H1 (cell line): Measurements from ENCODE around the gene RPS6KC1. TPM values are rescaled to one million over a fixed set of nuclear protein-coding genes. Genes with fewer than 3 reads are reported as not detected.

ENCODE experiments used
- CTCF ChIA-PET: fragments of 300-600 bp; sonication (Branson Sonifier 250); formaldehyde crosslinking; loops from one replicate; lab custom pipeline; 2021; ENCODE audit not compliant: partially characterized antibody; lab: Charles Lee
- POLR2A ChIA-PET: fragments of 300-600 bp; sonication (Branson Sonifier 250); formaldehyde crosslinking; loops from one replicate; lab custom pipeline; 2021; ENCODE audit warnings: inconsistent platforms; ENCODE audit not compliant: partially characterized antibody; lab: Charles Lee
- DNase-seq, 2 experiments: peaks; one replicate each; pipeline versions ENCODE4 v3.0.0 to v3.0.0-alpha.2; 2010 to 2022; ENCODE audit warnings: low spot score in 2 of 2, low read depth in 1 of 2, mixed read lengths in 1 of 2
- FAIRE-seq: peaks from 2 replicates; lab custom pipeline; 2011; peaks lifted over from hg19 to GRCh38; lab: Jason Lieb, UNC
- H2AFZ ChIP-seq: 2 replicates; pipeline ENCODE4 v1.8.1; 2012; ENCODE audit warnings: low read length, inconsistent platforms
- H2AK5ac ChIP-seq: 2 replicates; pipeline ENCODE4 v1.6.1; 2013; ENCODE audit warnings: low read depth, low read length
- H2BK120ac ChIP-seq: replicated peaks from 2 replicates; pipeline ENCODE3; 2013; ENCODE audit warnings: low read depth, low read length, inconsistent platforms
- H2BK12ac ChIP-seq: 2 replicates; pipeline ENCODE4 v1.6.1; 2013; ENCODE audit warnings: low read depth, low read length
- H2BK15ac ChIP-seq: 2 replicates; pipeline ENCODE4 v1.6.1; 2013; ENCODE audit warnings: low read length
- H2BK20ac ChIP-seq: 2 replicates; pipeline ENCODE4 v1.6.1; 2013; ENCODE audit warnings: low read length
- H2BK5ac ChIP-seq: 2 replicates; pipeline ENCODE4 v1.6.1; 2013; ENCODE audit warnings: low read depth, low read length
- H3K14ac ChIP-seq: 2 replicates; pipeline ENCODE4 v1.6.1; 2013; ENCODE audit warnings: inconsistent platforms; ENCODE audit not compliant: insufficient read length
- H3K18ac ChIP-seq: 2 replicates; pipeline ENCODE4 v1.6.1; 2013; ENCODE audit warnings: low read length; ENCODE audit errors: extremely low read depth
- H3K23ac ChIP-seq: 2 replicates; pipeline ENCODE4 v1.6.1; 2013; ENCODE audit warnings: inconsistent platforms; ENCODE audit not compliant: insufficient read length
- H3K23me2 ChIP-seq: 2 replicates; pipeline ENCODE4 v1.6.1; 2013; ENCODE audit warnings: low read depth, low read length
- H3K27ac ChIP-seq: 2 replicates; pipeline ENCODE4 v1.6.1; 2011; ENCODE audit warnings: low read depth, low read length, inconsistent platforms
- H3K27me3 ChIP-seq, 4 experiments: replicated peaks in 1 of 4; 1 replicate in 1 of 4; 2 replicates in 3 of 4; pipeline versions ENCODE4 v1.6.1 to v1.8.1; 2011 to 2013; ENCODE audit warnings: low read length in 3 of 4, mild to moderate bottlenecking in 3 of 4, inconsistent platforms in 2 of 4, mixed read lengths in 2 of 4, moderate library complexity in 1 of 4; ENCODE audit not compliant: control insufficient read depth in 3 of 4, insufficient read depth in 3 of 4; ENCODE audit errors: extremely low read depth in 1 of 4
- H3K36me3 ChIP-seq, 4 experiments: 2 replicates each; pipeline versions ENCODE4 v1.6.1 to v1.8.1; 2011 to 2013; ENCODE audit warnings: mild to moderate bottlenecking in 4 of 4, low read length in 3 of 4, moderate library complexity in 2 of 4, control low read depth in 1 of 4, inconsistent platforms in 1 of 4; ENCODE audit not compliant: insufficient read depth in 4 of 4, control insufficient read depth in 2 of 4
- H3K4ac ChIP-seq: replicated peaks from 2 replicates; pipeline ENCODE3; 2013; ENCODE audit warnings: low read length, low read depth, mixed read lengths, inconsistent platforms; ENCODE audit not compliant: insufficient read length
- H3K4me1 ChIP-seq, 4 experiments: replicated peaks in 1 of 4; 1 replicate in 1 of 4; 2 replicates in 3 of 4; pipeline versions ENCODE4 v1.6.1 to v1.8.1; 2011 to 2013; ENCODE audit warnings: low read length in 3 of 4, inconsistent platforms in 2 of 4, mixed read lengths in 1 of 4; ENCODE audit not compliant: insufficient read depth in 4 of 4, control insufficient read depth in 3 of 4
- H3K4me2 ChIP-seq, 2 experiments: 2 replicates each; pipeline versions ENCODE4 v1.6.1 to v1.8.1; 2011 to 2013; ENCODE audit warnings: low read depth in 2 of 2, low read length in 2 of 2, control low read depth in 1 of 2, inconsistent platforms in 1 of 2, mild to moderate bottlenecking in 1 of 2; ENCODE audit not compliant: insufficient read depth in 1 of 2
- H3K4me3 ChIP-seq, 4 experiments: fragments of 200-600, 300-600 bp in 1 of 4; sonication (generic), shearing (Covaris generic), sonication (Bioruptor Twin) in 1 of 4; 2 replicates each; pipeline versions ENCODE4 v1.5.1 to v1.8.1; 2011 to 2016; ENCODE audit warnings: low read length in 4 of 4, low read depth in 3 of 4, control low read depth in 2 of 4, inconsistent platforms in 2 of 4, mild to moderate bottlenecking in 2 of 4, mixed read lengths in 1 of 4, moderate library complexity in 1 of 4; ENCODE audit not compliant: insufficient read depth in 2 of 4; ENCODE audit errors: extremely low read depth in 1 of 4
- H3K56ac ChIP-seq: replicated peaks from 2 replicates; pipeline ENCODE3; 2013; ENCODE audit warnings: low read depth, mild to moderate bottlenecking, mixed read lengths, low read length, inconsistent platforms; ENCODE audit not compliant: insufficient read length
- H3K79me1 ChIP-seq: 2 replicates; pipeline ENCODE4 v1.6.1; 2013; ENCODE audit warnings: low read depth, low read length, control low read depth
- H3K79me2 ChIP-seq, 2 experiments: 2 replicates each; pipeline versions ENCODE4 v1.6.1 to v1.8.1; 2012 to 2013; ENCODE audit warnings: low read length in 2 of 2, mild to moderate bottlenecking in 2 of 2, inconsistent platforms in 1 of 2; ENCODE audit not compliant: insufficient read depth in 2 of 2, control insufficient read depth in 1 of 2
- H3K9ac ChIP-seq, 4 experiments: replicated peaks in 1 of 4; 1 replicate in 1 of 4; 2 replicates in 3 of 4; pipeline versions ENCODE4 v1.6.1 to v1.8.1; 2011 to 2013; ENCODE audit warnings: low read depth in 3 of 4, low read length in 3 of 4, control low read depth in 2 of 4, mild to moderate bottlenecking in 2 of 4, moderate library complexity in 2 of 4, inconsistent platforms in 1 of 4; ENCODE audit errors: extremely low read depth in 1 of 4
- H3K9me3 ChIP-seq, 2 experiments: 2 replicates each; pipeline versions ENCODE4 v1.6.1 to v1.8.1; 2012 to 2013; ENCODE audit warnings: mild to moderate bottlenecking in 2 of 2, moderate library complexity in 2 of 2, control low read depth in 1 of 2, inconsistent platforms in 1 of 2, low read depth in 1 of 2, low read length in 1 of 2, mixed read lengths in 1 of 2; ENCODE audit not compliant: insufficient read depth in 2 of 2
- H4K20me1 ChIP-seq, 2 experiments: replicated peaks in 1 of 2; 2 replicates each; pipeline versions ENCODE3 to v1.8.1; 2011 to 2013; ENCODE audit warnings: inconsistent platforms in 2 of 2, low read length in 2 of 2, mild to moderate bottlenecking in 1 of 2; ENCODE audit not compliant: insufficient read depth in 2 of 2, control insufficient read depth in 1 of 2
- H4K5ac ChIP-seq: 2 replicates; pipeline ENCODE4 v1.6.1; 2013; ENCODE audit warnings: low read length, low read depth, mixed read lengths, inconsistent platforms; ENCODE audit not compliant: insufficient read length
- H4K8ac ChIP-seq: 2 replicates; pipeline ENCODE4 v1.8.0; 2013; ENCODE audit warnings: mild to moderate bottlenecking, moderate library complexity, low read length, inconsistent platforms; ENCODE audit not compliant: insufficient read depth; ENCODE audit errors: extremely low read depth
- H4K91ac ChIP-seq: replicated peaks from 2 replicates; pipeline ENCODE3; 2013; ENCODE audit warnings: low read length, mixed read lengths, inconsistent platforms; ENCODE audit not compliant: insufficient read length
- ATF2 ChIP-seq: IDR thresholded peaks from 2 replicates; pipeline ENCODE4 v1.6.1; 2012; ENCODE audit warnings: low read length, inconsistent platforms
- FOSL1 ChIP-seq: IDR thresholded peaks from 2 replicates; pipeline ENCODE4 v1.6.1; 2011; ENCODE audit warnings: mild to moderate bottlenecking, low read depth, low read length, moderate library complexity; ENCODE audit not compliant: insufficient read depth
- SIRT6 ChIP-seq: IDR thresholded peaks from one replicate; pipeline ENCODE4 v1.7.1; 2012; ENCODE audit warnings: low read length, inconsistent platforms
- SP1 ChIP-seq: IDR thresholded peaks from 2 replicates; pipeline ENCODE4 v1.6.1; 2011; ENCODE audit warnings: low read depth, low read length
- SRF ChIP-seq: IDR thresholded peaks from 2 replicates; pipeline ENCODE4 v1.6.1; 2011; ENCODE audit warnings: mild to moderate bottlenecking, low read depth, low read length, moderate library complexity
- TAF7 ChIP-seq: optimal IDR thresholded peaks from 2 replicates; pipeline ENCODE3; 2011; ENCODE audit warnings: low read depth, mild to moderate bottlenecking, inconsistent platforms, low read length, moderate library complexity, borderline replicate concordance
- TCF12 ChIP-seq: IDR thresholded peaks from 2 replicates; pipeline ENCODE4 v1.6.1; 2011; ENCODE audit warnings: low read depth, mild to moderate bottlenecking, low read length
- WGBS, 2 experiments: shearing (Covaris generic) in 1 of 2; methylation state at CpG; one replicate each; pipeline versions ENCODE4 v1.1.6 to v1.1.7; 2013 to 2015; ENCODE audit warnings: low lambda C conversion rate in 2 of 2, mixed read lengths in 2 of 2, inconsistent platforms in 1 of 2, low coverage in 1 of 2, missing lambda C conversion rate in 1 of 2; ENCODE audit not compliant: insufficient replicate concordance in 2 of 2, insufficient coverage in 1 of 2, insufficient read length in 1 of 2; ENCODE audit errors: extremely low coverage in 1 of 2, missing lambda C conversion rate in 1 of 2; 5-methylcytosine and 5-hydroxymethylcytosine counted together
- polyA plus RNA-seq, 7 experiments: library from polyadenylated mRNA; depleted of rRNA in 3 of 7; stranded (reverse) in 5 of 7; unstranded in 2 of 7; fragments of >200 nt in 5 of 7; fragments of 200-250 nt in 2 of 7; gene quantifications; 1 replicate in 5 of 7; 2 replicates in 1 of 7; 4 replicates in 1 of 7; pipeline versions ENCODE4 v1.2.1 to v1.2.3, GENCODE V29; 2011 to 2013; ENCODE audit warnings: missing spikeins in 2 of 7, mixed read lengths in 2 of 7
- total RNA-seq: library from RNA; stranded (reverse); fragmentation: NEBNext Ultra II Directional; extraction: Animal tissue kit (Norgen Biotek cat#: 25700); gene quantifications from 2 replicates; pipeline ENCODE4 v1.2.1, GENCODE V29; 2021
- TF ChIP-seq, protein P1 (sequence below): IDR thresholded peaks from 2 replicates; pipeline ENCODE4 v1.6.1; 2011; ENCODE audit warnings: low read length, improper control_type of control experiment

The RPS6KC1 gene
- total and polyA plus RNA-seq, 2 of the 8 experiments (the other 6 are each of a cell fraction or from before 2014, with no cell fraction given) = 4.9 to 17.6 TPM

GRCh38 chr1:213034713-213035112 lies 16.3 kb upstream of the RPS6KC1 start:
- H3K36me3 ChIP-seq = no peaks in the 10 kb centered on the region
- no peaks in the 10 kb centered on the region for H3K27me3 ChIP-seq
- H3K14ac ChIP-seq = no peak overlapping the region
- H2BK120ac ChIP-seq = no peak overlapping the region
- no peak overlapping the region for H3K56ac ChIP-seq
- H2AK5ac ChIP-seq = no peak overlapping the region
- no peaks in the 10 kb centered on the region for H3K79me2 ChIP-seq
- H4K8ac ChIP-seq = no peak overlapping the region
- no peak overlapping the region for H2BK15ac ChIP-seq
- ChIA-PET CTCF (interaction anchor here (0.8 kb wide), 1 partner anchor 10 kb away, joined by 3 read pairs; no protein-coding TSS in a partner anchor), POLR2A (no interaction called here)
- H3K23ac ChIP-seq = no peak overlapping the region
- H2BK12ac ChIP-seq = no peak overlapping the region
- no peak overlapping the region for H2BK5ac ChIP-seq
- no peaks in the 10 kb centered on the region for H4K20me1 ChIP-seq
- no peaks in the 10 kb centered on the region for H3K9me3 ChIP-seq
- H3K18ac ChIP-seq = no peak overlapping the region
- no peak overlapping the region for H3K4me3 ChIP-seq
- no peak overlapping the region for H3K9ac ChIP-seq
- no peak overlapping the region for H2AFZ ChIP-seq
- no peaks in the 10 kb centered on the region for H3K79me1 ChIP-seq
- no peak overlapping the region for H2BK20ac ChIP-seq
- WGBS, 2 experiments = 95% methylated on average over 1 of the region's 1 CpG; no CpG with 5 or more reads in 1 of the 2 experiments
- no peaks in the 10 kb centered on the region for H3K4me1 ChIP-seq
- H3K4ac ChIP-seq = no peak overlapping the region
- no peak overlapping the region for H4K5ac ChIP-seq
- DNase-seq = no peak
- H3K27ac ChIP-seq = no peak overlapping the region
- H3K23me2 ChIP-seq = no peaks in the 10 kb centered on the region
- no peak overlapping the region for H4K91ac ChIP-seq
- no peak for FAIRE-seq
- H3K4me2 ChIP-seq = no peak overlapping the region
- TF ChIP-seq TAF7 (no peak), SIRT6 (no peak), TCF12 (no peak), SP1 (no peak), ATF2 (no peak), SRF (no peak), FOSL1 (no peak)
- TF ChIP-seq, protein P1, sequence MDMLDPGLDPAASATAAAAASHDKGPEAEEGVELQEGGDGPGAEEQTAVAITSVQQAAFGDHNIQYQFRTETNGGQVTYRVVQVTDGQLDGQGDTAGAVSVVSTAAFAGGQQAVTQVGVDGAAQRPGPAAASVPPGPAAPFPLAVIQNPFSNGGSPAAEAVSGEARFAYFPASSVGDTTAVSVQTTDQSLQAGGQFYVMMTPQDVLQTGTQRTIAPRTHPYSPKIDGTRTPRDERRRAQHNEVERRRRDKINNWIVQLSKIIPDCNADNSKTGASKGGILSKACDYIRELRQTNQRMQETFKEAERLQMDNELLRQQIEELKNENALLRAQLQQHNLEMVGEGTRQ = no peak
